IMR-90 (cell line): ENCODE measurements around the gene RNF19B.

Experiments used
- BHLHE40 ChIP-seq: fragments of 150-350 bp; IDR thresholded peaks from 2 replicates; pipeline ENCODE4 v1.6.1; 2016; ENCODE audit warnings: mild to moderate bottlenecking, low read depth, low read length
- CHD1 ChIP-seq: IDR thresholded peaks from 2 replicates; pipeline ENCODE4 v1.6.1; 2012; ENCODE audit warnings: low read depth, low read length, improper control_type of control experiment
- CTCF ChIP-seq: conservative IDR thresholded peaks from 2 replicates; pipeline ENCODE4 v1.5.1; 2012; ENCODE audit warnings: mild to moderate bottlenecking, low read depth, low read length, improper control_type of control experiment
- MAZ ChIP-seq: IDR thresholded peaks from 2 replicates; pipeline ENCODE4 v1.6.1; 2012; ENCODE audit warnings: low read depth, mild to moderate bottlenecking, low read length, improper control_type of control experiment, moderate library complexity, borderline replicate concordance
- MXI1 ChIP-seq: IDR thresholded peaks from 2 replicates; pipeline ENCODE4 v1.6.1; 2012; ENCODE audit warnings: low read depth, mild to moderate bottlenecking, low read length, moderate library complexity, borderline replicate concordance
- POLR2A ChIP-seq: IDR thresholded peaks from 2 replicates; pipeline ENCODE4 v1.6.1; 2012; ENCODE audit warnings: mild to moderate bottlenecking, low read depth, low read length
- RCOR1 ChIP-seq: IDR thresholded peaks from 2 replicates; pipeline ENCODE4 v1.6.1; 2012; ENCODE audit warnings: mild to moderate bottlenecking, low read length, improper control_type of control experiment; ENCODE audit not compliant: insufficient replicate concordance
- RFX5 ChIP-seq: IDR thresholded peaks from 2 replicates; pipeline ENCODE4 v1.8.0; 2012; ENCODE audit warnings: low read depth, mild to moderate bottlenecking, low read length, moderate library complexity
- SMC3 ChIP-seq: fragments of 150-350 bp; IDR thresholded peaks from 2 replicates; pipeline ENCODE4 v1.6.1; 2016; ENCODE audit warnings: low read depth, mild to moderate bottlenecking, antibody characterized with exemption, low read length, moderate library complexity
- TF ChIP-seq, protein P1 (sequence below): fragments of 150-350 bp; IDR thresholded peaks from 2 replicates; pipeline ENCODE4 v1.6.1; 2017; ENCODE audit warnings: mild to moderate bottlenecking, antibody characterized with exemption, low read length, low read depth

DNA sequence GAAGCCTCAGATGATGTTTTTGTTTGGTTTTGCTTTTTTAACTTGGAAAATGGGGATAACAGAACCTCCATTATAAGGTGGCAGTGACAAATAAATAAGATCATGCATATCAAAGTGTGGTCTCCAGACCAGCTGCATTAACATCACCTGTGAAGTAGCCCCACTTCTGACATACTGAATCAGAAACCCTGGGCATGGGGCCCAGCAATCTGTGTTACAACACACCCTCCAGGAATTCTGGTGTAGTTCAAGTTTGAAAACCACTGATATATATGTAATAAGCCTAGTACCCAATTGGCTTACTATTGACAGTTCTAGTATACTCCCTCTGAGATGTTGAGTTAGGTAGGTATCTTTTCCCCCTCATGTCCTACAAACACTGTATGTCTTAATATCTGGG, 24.1 kb upstream of the RNF19B start:
- TF ChIP-seq SMC3 (no peak), RFX5 (no peak), BHLHE40 (no peak), POLR2A (no peak; the same call in 1 of the 2 replicates), CTCF (no peak), MAZ (no peak), CHD1 (no peak), RCOR1 (no peak), MXI1 (no peak)
- TF ChIP-seq, protein P1, sequence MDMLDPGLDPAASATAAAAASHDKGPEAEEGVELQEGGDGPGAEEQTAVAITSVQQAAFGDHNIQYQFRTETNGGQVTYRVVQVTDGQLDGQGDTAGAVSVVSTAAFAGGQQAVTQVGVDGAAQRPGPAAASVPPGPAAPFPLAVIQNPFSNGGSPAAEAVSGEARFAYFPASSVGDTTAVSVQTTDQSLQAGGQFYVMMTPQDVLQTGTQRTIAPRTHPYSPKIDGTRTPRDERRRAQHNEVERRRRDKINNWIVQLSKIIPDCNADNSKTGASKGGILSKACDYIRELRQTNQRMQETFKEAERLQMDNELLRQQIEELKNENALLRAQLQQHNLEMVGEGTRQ, result no peak
